Measurements from ENCODE around the gene RNF126.

GRCh38 chr19:687569-688166, 24.7 kb upstream of the RNF126 start:
- TF ChIP-seq, protein P1, sequence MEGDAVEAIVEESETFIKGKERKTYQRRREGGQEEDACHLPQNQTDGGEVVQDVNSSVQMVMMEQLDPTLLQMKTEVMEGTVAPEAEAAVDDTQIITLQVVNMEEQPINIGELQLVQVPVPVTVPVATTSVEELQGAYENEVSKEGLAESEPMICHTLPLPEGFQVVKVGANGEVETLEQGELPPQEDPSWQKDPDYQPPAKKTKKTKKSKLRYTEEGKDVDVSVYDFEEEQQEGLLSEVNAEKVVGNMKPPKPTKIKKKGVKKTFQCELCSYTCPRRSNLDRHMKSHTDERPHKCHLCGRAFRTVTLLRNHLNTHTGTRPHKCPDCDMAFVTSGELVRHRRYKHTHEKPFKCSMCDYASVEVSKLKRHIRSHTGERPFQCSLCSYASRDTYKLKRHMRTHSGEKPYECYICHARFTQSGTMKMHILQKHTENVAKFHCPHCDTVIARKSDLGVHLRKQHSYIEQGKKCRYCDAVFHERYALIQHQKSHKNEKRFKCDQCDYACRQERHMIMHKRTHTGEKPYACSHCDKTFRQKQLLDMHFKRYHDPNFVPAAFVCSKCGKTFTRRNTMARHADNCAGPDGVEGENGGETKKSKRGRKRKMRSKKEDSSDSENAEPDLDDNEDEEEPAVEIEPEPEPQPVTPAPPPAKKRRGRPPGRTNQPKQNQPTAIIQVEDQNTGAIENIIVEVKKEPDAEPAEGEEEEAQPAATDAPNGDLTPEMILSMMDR (IDR thresholded peaks at IDR 0.05) = no peak
- TF ChIP-seq SIN3A (IDR thresholded peaks at IDR 0.05; ENCODE audit: borderline replicate concordance, insufficient read depth, low read depth, low read length) = no peak
- no peak for TF ChIP-seq REST (IDR thresholded peaks at IDR 0.05; ENCODE audit: insufficient read depth in 1 of 2, low read depth in 2 of 2, low read length in 1 of 2)
- no peak for TF ChIP-seq POLR2AphosphoS5 (IDR thresholded peaks at IDR 0.05; ENCODE audit: low read depth, low read length)
- TF ChIP-seq TCF7L2 (IDR thresholded peaks at IDR 0.05; ENCODE audit: low read depth, low read length) = no peak

Measured in Panc1 (cell line).